NCI-H2171 treated with DMSO at 0.1 percent for 48 hours (cell line): Measurements from ENCODE around the gene ZNF354B.
A peak's percentile ranks its signal among the peaks of the same experiment; 100 is the strongest.

Experiments
- DNase-seq: peaks from one replicate; lab custom pipeline; 2025; lab: John Stamatoyannopoulos, UW

ZNF354B gene

DNA sequence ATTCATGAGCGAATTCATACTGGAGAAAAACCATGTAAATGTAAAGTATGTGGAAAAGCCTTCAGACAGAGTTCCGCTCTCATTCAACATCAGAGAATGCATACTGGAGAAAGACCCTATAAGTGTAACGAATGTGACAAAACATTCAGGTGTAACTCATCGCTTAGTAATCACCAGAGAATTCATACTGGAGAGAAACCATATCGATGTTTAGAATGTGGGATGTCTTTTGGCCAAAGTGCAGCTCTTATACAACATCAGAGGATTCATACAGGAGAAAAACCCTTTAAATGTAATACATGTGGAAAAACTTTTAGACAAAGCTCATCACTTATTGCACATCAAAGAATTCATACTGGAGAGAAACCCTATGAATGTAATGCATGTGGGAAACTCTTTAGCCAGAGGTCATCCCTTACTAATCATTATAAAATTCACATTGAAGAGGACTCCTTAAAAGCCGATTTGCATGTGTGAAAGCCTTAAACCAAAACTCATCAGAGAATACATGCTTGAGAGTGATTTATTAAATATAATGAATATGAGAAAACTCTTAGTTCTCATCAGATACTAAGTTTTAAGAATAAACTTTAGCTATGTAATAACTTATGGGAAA, 24.2 kb downstream of the ZNF354B start:
- DNase-seq, result no peak

DNA sequence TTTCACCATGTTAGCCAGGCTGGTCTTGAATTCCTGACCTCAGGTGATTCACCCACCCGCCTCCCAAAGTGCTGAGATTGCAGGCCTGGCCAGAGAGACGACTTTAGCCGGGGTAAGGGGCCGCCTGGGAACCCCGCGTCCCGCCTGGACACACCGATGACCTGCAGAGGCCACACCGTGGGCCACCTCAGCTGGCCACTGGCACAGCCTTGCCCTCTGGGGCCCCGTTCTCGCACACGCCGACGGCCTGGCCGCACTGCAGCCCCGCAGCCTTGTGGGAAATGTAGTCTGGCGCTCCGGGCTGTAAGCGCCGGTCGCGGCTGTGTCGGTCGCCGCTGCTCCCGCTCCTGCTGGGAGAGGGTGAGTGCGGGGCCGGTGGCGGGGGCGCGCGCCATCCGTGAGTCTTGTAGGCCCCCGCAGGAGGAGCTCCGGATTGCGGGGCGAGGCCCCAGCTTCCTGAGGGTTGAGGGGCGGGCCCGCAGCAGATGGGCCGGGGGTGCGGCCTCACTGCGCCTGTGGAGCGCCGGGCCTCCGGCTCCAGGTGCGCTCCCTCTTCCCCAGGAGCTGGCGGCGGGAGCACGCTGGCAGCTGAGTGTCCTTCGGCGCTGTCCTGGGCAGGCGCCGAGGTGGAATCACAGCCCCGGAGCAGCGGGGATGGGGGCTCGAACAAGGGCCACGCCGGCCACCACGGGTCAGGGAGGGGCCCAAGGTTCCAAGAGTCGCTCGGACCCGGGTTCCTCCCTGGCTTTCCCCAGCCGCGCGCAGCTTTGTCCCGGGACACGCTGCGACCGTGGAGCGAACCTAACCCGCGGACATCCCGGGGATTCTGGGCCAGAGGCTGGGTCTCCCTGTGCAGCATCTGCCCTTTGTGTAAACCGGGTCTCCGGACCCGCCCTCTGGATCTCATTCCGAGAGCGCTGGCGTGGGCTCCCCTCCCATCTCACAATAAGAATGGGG, 36.1 kb downstream of the ZNF354B start, which contains the start of gene ZFP2:
Gene ZFP2 (plus strand): TSS at position 299 of the 957 bp plus-strand sequence. CDS start 35,401 bp downstream, outside the sequence.
- DNase-seq, result peak; percentile 53

DNA sequence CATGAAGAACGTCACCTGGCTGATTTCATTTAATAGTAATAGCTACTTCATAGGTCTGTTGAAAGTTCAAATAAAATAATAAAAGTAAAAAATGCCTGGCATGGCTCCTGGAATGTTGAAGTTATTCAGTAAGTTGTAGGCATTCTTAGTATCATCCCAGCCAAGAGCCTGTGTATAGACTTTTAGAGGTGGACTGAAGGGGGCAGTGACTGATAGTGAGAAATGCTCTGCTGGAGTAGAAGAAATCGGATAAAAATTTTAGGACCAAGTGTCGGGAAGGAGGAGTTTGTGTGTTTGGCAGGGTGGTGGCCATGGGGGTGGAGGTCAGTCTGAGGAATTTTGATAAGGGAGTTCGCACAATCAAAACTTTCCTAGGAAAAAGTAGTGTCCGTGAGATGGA, 39.5 kb downstream of the ZNF354B start:
- no peak for DNase-seq

DNA sequence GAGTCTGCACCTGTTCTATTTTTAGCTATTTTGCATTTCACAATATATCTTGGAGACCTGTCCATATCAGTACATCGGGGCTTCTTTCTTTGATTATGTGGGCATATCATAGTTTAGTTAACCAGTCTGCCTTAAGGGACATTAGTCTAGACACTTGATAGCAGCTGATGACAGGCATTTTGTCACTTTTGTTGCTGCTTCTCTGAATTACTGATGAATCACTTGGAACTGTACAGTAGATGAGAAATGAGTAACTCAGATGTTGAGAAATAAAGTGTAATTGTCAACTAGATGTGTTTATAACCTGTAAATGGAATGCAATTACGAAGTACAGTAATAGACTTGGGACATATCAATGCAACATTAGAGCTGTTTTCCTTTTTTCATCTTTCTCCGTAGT, 43.1 kb downstream of the ZNF354B start:
- no peak for DNase-seq

DNA sequence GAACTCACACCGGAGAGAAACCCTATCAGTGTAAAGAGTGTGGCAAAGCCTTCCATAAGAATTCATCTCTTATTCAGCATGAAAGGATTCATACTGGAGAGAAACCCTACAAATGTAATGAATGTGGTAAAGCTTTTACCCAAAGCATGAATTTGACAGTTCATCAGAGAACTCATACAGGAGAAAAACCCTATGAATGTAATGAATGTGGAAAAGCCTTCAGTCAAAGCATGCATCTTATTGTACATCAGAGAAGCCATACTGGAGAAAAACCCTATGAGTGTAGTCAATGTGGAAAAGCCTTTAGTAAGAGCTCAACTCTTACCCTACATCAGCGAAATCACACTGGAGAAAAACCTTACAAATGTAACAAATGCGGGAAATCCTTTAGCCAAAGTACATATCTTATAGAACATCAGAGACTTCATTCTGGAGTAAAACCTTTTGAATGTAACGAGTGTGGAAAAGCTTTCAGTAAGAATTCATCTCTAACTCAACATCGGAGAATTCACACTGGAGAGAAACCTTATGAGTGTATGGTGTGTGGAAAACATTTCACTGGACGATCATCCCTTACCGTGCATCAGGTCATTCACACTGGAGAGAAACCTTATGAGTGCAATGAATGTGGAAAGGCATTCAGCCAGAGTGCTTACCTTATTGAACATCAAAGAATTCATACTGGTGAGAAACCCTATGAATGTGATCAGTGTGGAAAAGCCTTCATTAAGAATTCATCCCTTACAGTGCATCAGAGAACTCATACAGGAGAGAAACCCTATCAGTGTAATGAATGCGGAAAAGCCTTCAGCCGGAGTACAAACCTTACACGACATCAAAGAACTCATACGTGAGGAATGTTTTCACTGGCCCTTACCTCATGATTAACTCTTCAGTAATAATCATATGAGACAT, 72.3 kb downstream of the ZNF354B start:
- DNase-seq, result no peak
